Activated CD4-positive, alpha-beta T cell treated with anti-CD3 and anti-CD28 coated beads for 4 hours (primary cell): ENCODE measurements around the gene KAZN.

ENCODE experiments used
- DNase-seq, 2 donors: peaks; one replicate each; pipeline ENCODE4 v3.0.0-alpha.2; 2020

Gene KAZN

DNA sequence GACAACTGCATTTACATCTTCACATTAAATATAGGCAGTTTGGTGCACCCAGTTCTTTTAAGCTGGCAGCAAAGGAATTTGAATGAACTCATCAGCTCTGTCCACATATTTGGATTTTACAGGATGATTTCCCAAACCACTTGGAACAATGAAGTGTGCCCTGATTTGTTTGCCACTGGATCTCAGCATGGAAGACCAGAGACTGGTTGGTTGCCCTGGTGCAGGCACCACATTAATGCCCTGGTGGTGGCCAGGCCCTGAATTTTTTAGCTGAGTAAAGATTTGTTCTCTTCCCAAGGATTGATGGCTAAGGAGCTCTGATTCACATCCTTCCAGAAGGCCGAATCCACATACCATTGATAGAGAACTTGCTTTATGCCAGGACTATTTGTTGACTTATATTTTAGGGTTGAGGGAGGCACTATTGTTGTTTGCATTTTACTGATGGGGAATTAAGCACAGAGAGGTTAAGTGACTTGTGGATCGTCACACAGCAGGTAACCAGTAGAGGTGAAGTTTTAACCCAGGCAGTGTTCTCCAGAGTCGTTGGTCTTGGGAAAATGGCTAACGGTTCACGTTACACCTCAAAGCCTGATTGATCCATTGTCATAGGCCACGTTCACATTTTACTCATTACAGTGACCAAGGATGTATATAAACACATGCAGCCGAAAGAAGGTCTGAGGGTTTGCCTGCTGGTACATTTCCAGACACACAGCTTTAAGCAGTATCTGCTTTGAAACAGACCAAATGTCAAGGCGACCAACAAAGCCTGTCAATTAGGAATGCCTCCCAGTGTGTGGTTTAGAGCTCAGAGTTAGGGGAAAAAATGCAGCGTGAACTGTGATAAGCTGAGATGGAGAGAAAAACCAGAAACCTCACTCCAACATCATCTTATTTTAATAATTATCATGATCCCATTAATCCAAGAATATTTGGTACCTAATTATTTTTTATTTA is 50.7 kb downstream of the KAZN start:
- DNase-seq: no peak

GRCh38 chr1:14649976-14650375 is 51.5 kb downstream of the KAZN start:
- no peak for DNase-seq

- no peak for DNase-seq
Observed at GRCh38 chr1:14650951-14651350, 52.5 kb downstream of the KAZN start.

DNA sequence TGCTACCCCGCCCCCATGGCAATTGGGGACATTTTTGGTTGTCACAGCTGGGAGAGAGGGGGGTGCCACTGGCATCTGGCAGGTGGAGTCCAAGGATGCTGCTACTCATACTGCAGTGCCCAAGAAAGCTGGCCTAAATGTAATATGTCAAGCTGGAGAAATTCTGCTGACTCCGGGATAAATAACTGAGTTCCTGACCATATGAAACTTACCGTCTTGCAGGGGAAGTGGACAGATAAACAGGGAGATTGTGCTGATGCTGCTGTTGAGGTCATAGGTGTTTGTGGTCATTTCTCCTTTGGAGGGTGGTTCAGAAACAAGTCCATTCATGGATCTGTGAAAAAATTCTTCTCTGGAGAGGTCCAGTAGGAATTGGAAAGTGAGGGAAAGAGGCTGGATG is 54.4 kb downstream of the KAZN start:
- no peak for DNase-seq

- DNase-seq: no peak
Observed at GRCh38 chr1:14653461-14653960, 55.0 kb downstream of the KAZN start.

DNA sequence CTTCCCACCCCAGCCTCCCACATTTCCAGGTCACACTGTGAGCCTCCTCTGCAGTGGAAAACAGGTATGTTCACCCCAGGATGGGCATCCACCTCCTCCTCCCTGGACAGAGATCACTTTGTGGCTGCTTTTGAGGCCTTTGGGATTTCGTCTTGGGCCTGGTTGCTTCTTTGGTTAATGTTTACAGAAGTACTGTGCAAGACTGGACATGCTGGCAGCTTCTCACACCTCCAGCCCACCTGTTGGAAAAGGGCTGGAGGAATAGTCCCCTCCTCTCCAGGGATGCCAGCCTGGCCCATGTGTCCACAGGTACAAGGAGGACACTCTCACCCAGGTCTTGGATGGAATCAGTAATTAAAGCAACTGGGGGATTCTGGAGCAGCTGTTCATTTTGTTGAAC is 56.1 kb downstream of the KAZN start:
- no peak for DNase-seq

- no peak for DNase-seq
Observed at GRCh38 chr1:14655385-14655784, 56.9 kb downstream of the KAZN start.

DNA sequence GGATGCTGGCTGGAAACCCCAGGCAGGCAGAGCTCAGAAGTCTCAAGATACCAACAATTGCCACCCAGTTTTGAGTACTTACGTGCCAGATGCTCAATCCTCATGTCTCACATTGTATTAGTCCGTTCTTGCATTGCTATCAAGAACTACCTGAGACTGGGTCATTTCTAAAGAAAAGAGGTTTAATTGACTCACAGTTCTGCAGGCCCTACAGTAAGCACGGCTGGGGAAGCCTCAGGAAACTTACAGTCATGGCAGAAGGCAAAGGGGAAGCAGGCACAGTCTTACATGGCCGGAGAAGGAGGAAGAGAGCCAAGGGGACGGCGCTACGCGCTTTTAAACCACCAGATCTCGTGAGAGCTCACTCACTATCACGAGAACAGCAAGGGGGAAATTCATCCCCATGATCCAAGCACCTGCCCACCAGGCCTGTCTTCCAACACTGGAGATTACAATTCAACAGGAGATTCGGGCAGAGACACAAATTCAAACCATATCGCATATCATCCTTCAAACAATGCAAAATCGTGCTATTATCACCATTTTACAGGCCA is 58.0 kb downstream of the KAZN start:
- no peak for DNase-seq

GRCh38 chr1:14658642-14659041 is 60.2 kb downstream of the KAZN start:
- DNase-seq: no peak

DNA sequence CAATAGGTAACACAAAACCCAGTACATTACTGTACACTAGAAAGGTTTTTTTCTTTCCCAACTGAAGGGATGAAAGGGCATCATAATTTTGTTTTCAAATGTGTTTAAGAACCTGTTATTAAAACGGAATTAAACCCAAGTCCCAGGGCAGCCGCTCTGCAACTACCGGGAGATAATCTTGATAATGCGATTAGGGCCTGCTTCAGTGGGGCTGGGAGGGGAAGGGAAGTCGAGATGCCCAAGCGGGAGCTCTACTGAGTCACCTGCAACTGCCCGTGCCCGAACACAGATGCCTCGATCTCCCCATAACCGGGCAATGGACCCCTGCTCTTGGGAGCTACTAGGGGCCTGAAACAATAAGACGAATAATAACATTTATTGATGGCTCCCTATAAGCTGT is 61.4 kb downstream of the KAZN start:
- no peak for DNase-seq

GRCh38 chr1:14660801-14661200 is 62.3 kb downstream of the KAZN start:
- no peak for DNase-seq

- DNase-seq: no peak
Observed at GRCh38 chr1:14661222-14661621, 62.7 kb downstream of the KAZN start.

DNA sequence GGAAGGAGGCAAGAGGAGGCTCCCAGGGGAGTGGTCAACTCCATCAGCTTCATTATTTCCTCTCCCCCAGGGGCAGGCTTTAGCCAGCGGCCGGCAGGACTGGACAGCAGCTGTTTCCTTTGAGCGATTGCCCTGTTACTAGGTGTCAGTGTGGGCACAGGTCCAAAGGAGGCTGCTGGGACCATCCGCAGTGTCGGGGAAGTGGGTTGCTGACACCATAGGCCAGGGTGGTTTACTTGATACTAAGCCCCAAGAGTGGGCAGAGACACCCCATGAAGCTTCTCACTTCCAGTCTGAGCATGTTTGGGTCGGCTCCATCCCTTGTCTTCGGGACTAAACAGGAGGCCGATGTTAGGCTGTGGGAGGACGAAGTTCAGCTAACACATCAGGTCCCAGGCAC is 63.6 kb downstream of the KAZN start:
- DNase-seq: no peak

GRCh38 chr1:14663773-14664172 is 65.3 kb downstream of the KAZN start:
- DNase-seq: no peak

- DNase-seq: no peak
Observed at GRCh38 chr1:14666373-14666772, 67.9 kb downstream of the KAZN start.

- DNase-seq: no peak
Observed at GRCh38 chr1:14666962-14667650, 68.6 kb downstream of the KAZN start.

- DNase-seq: no peak
Observed at GRCh38 chr1:14667651-14667984, 69.1 kb downstream of the KAZN start.

DNA sequence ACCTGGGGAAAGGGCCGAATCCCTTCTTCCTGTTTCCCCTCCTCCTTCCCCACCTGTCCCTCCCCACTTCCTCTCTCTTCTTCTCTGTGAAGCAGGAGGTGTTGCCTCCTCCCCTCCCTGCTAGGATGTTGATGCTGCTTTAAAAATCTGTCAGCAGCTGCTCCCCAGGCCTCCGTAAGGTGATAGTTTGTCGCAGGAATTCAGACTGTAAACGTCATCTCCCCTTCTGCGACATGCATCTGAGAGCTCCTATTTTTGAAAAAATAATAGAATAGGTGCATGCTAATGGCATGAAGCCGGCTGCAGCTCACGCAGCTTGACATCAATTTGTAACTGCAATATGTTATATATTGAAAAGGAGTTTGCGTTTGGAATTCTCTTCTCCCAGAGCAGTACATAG is 70.1 kb downstream of the KAZN start:
- no peak for DNase-seq

GRCh38 chr1:14672005-14672404 is 73.5 kb downstream of the KAZN start:
- DNase-seq: no peak

- no peak for DNase-seq
Observed at GRCh38 chr1:14674030-14674429, 75.5 kb downstream of the KAZN start.

- no peak for DNase-seq
Observed at GRCh38 chr1:14676400-14676799, 77.9 kb downstream of the KAZN start.

GRCh38 chr1:14677292-14677971 is 78.9 kb downstream of the KAZN start:
- DNase-seq: no peak

DNA sequence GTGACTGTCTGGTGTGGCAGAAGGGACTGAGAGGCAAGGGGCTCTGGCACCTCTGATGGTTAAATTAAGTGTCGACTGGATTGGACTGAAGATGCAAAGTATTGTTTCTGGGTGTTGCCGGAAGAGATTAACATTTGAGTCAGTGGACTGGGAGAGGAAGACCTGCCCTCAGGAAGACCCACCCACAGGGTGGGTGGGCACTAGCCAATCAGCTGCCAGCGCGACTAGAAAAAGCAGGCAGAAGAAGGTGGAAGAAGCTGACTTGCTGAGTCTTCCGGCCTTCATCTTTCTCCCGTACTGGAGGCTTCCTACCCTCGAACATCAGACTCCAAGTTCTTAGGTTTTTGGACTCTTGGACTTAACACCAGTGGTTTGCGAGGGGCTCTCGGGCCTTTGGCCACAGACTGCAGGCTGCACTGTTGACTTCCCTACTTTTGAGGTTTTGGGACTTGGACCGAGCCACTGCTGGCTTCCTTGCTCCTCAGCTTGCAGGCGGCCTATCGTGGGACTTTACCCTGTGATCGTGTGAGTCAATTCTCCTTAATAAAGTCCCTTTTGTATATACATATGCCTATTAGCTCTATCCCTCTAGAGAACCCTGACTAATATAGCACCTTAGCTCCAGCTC is 79.6 kb downstream of the KAZN start:
- no peak for DNase-seq
